ENCODE results near the gene CXCL14.
"Not testable (repeated sequence)": the region's sequence is repeated elsewhere in the genome, so short reads cannot be mapped to it uniquely, and the experiment has no call there.

CXCL14 gene

GRCh38 chr5:135535420-135535819, 43.4 kb downstream of the CXCL14 start:
- no peak overlapping the region for H3K4me3 ChIP-seq (ENCODE audit: low read depth, low read length)
- no peak for DNase-seq (ENCODE audit: low read depth)
- TF ChIP-seq MAX (IDR thresholded peaks at IDR 0.05; ENCODE audit: low read depth, low read length) = no peak
- TF ChIP-seq CTCF (IDR thresholded peaks at IDR 0.05; ENCODE audit: low read depth, low read length) = no peak
- TF ChIP-seq POLR2A (IDR thresholded peaks at IDR 0.05; ENCODE audit: extremely low read depth, insufficient read length) = no peak
- no peak for TF ChIP-seq MYC (IDR thresholded peaks at IDR 0.05; ENCODE audit: low read depth, low read length)

- no peak for DNase-seq (ENCODE audit: low read depth)
- TF ChIP-seq MYC (IDR thresholded peaks at IDR 0.05; ENCODE audit: low read depth, low read length) (no peak), MAX (IDR thresholded peaks at IDR 0.05; ENCODE audit: low read depth, low read length) (no peak), POLR2A (IDR thresholded peaks at IDR 0.05; ENCODE audit: extremely low read depth, insufficient read length) (no peak), CTCF (IDR thresholded peaks at IDR 0.05; ENCODE audit: low read depth, low read length) (no peak)
- H3K4me3 ChIP-seq (ENCODE audit: low read depth, low read length) = no peak overlapping the region
Measured at GRCh38 chr5:135534609-135535419, 44.0 kb downstream of the CXCL14 start.

- DNase-seq (ENCODE audit: low read depth) = no peak
- H3K4me3 ChIP-seq (ENCODE audit: low read depth, low read length) = no peak overlapping the region
Measured at GRCh38 chr5:135533794-135534193, 45.0 kb downstream of the CXCL14 start.

GRCh38 chr5:135533334-135533733, 45.5 kb downstream of the CXCL14 start:
- no peak overlapping the region for H3K4me3 ChIP-seq (ENCODE audit: low read depth, low read length)
- TF ChIP-seq MAX (IDR thresholded peaks at IDR 0.05; ENCODE audit: low read depth, low read length) = no peak
- no peak for TF ChIP-seq CTCF (IDR thresholded peaks at IDR 0.05; ENCODE audit: low read depth, low read length)
- TF ChIP-seq MYC (IDR thresholded peaks at IDR 0.05; ENCODE audit: low read depth, low read length) = no peak
- no peak for TF ChIP-seq POLR2A (IDR thresholded peaks at IDR 0.05; ENCODE audit: extremely low read depth, insufficient read length)
- DNase-seq (ENCODE audit: low read depth) = no peak

More at GRCh38 chr5:135533794-135534193, 45.0 kb downstream of the CXCL14 start:
- TF ChIP-seq CTCF (IDR thresholded peaks at IDR 0.05; ENCODE audit: low read depth, low read length) (no peak), MAX (IDR thresholded peaks at IDR 0.05; ENCODE audit: low read depth, low read length) (no peak), POLR2A (IDR thresholded peaks at IDR 0.05; ENCODE audit: extremely low read depth, insufficient read length) (no peak), MYC (IDR thresholded peaks at IDR 0.05; ENCODE audit: low read depth, low read length) (no peak)

- H3K4me3 ChIP-seq (ENCODE audit: low read depth, low read length); DNase-seq (ENCODE audit: low read depth): not testable (repeated sequence)
Measured at GRCh38 chr5:135529576-135529975, 49.2 kb downstream of the CXCL14 start.

- TF ChIP-seq POLR2A (IDR thresholded peaks at IDR 0.05; ENCODE audit: extremely low read depth, insufficient read length) = no peak
- TF ChIP-seq MYC (IDR thresholded peaks at IDR 0.05; ENCODE audit: low read depth, low read length) = no peak
- TF ChIP-seq MAX (IDR thresholded peaks at IDR 0.05; ENCODE audit: low read depth, low read length) = no peak
- no peak for TF ChIP-seq CTCF (IDR thresholded peaks at IDR 0.05; ENCODE audit: low read depth, low read length)
- H3K4me3 ChIP-seq (ENCODE audit: low read depth, low read length) = no peak overlapping the region
- DNase-seq (ENCODE audit: low read depth) = no peak
Measured at GRCh38 chr5:135526924-135527323, 51.9 kb downstream of the CXCL14 start.

All from NB4 (cell line).